Measurements from ENCODE around the gene ELF1.

Gene ELF1

GRCh38 chr13:41006978-41007743 is 12.0 kb downstream of the ELF1 start:
- DNase-seq (ENCODE audit: low read depth in 3 of 3, low spot score in 1 of 3): no peak

GRCh38 chr13:41006306-41006705 is 12.8 kb downstream of the ELF1 start:
- DNase-seq (ENCODE audit: low read depth in 3 of 3, low spot score in 1 of 3): no peak

GRCh38 chr13:41005704-41006103 is 13.4 kb downstream of the ELF1 start:
- no peak for DNase-seq (ENCODE audit: low read depth in 3 of 3, low spot score in 1 of 3)

- no peak for DNase-seq (ENCODE audit: low read depth in 3 of 3, low spot score in 1 of 3)
Measured at GRCh38 chr13:41004875-41005693, 14.0 kb downstream of the ELF1 start.

- DNase-seq (ENCODE audit: low read depth in 3 of 3, low spot score in 1 of 3): no peak
Measured at GRCh38 chr13:41002606-41003005, 16.5 kb downstream of the ELF1 start.

- DNase-seq (ENCODE audit: low read depth in 3 of 3, low spot score in 1 of 3): no peak
Measured at GRCh38 chr13:41001695-41002094, 17.4 kb downstream of the ELF1 start.

- no peak for DNase-seq (ENCODE audit: low read depth in 3 of 3, low spot score in 1 of 3)
Measured at GRCh38 chr13:40999416-40999815, 19.7 kb downstream of the ELF1 start.

- DNase-seq (ENCODE audit: low read depth in 3 of 3, low spot score in 1 of 3): no peak
Measured at GRCh38 chr13:40996426-40997092, 22.6 kb downstream of the ELF1 start.

- DNase-seq (ENCODE audit: low read depth in 3 of 3, low spot score in 1 of 3): no peak
Measured at GRCh38 chr13:40995997-40996396, 23.1 kb downstream of the ELF1 start.

GRCh38 chr13:40994581-40995230 is 24.4 kb downstream of the ELF1 start:
- DNase-seq (ENCODE audit: low read depth in 3 of 3, low spot score in 1 of 3): no peak

- no peak for DNase-seq (ENCODE audit: low read depth in 3 of 3, low spot score in 1 of 3)
Measured at GRCh38 chr13:40993987-40994386, 25.1 kb downstream of the ELF1 start.

- no peak for DNase-seq (ENCODE audit: low read depth in 3 of 3, low spot score in 1 of 3)
Measured at GRCh38 chr13:40992678-40993518, 26.2 kb downstream of the ELF1 start.

GRCh38 chr13:40987606-40988280 is 31.4 kb downstream of the ELF1 start:
- no peak for DNase-seq (ENCODE audit: low read depth in 3 of 3, low spot score in 1 of 3)

- DNase-seq (ENCODE audit: low read depth in 3 of 3, low spot score in 1 of 3): no peak
Measured at GRCh38 chr13:40986101-40986856, 32.8 kb downstream of the ELF1 start.

- DNase-seq (ENCODE audit: low read depth in 3 of 3, low spot score in 1 of 3): no peak
Measured at GRCh38 chr13:40985381-40986100, 33.6 kb downstream of the ELF1 start.

GRCh38 chr13:40984668-40985366 is 34.3 kb downstream of the ELF1 start:
- DNase-seq (ENCODE audit: low read depth in 3 of 3, low spot score in 1 of 3): no peak

- DNase-seq (ENCODE audit: low read depth in 3 of 3, low spot score in 1 of 3): no peak
Measured at GRCh38 chr13:40983725-40984667, 35.1 kb downstream of the ELF1 start.

All from stimulated activated CD4-positive, alpha-beta T cell treated with anti-CD3 and anti-CD28 coated beads, TNF-alpha, amount 100 ng/mL, for 1 hour (primary cell).